IgD-negative memory B cell (primary cell): Measurements from ENCODE around the gene LOXL3. TPM values are rescaled to one million over a fixed set of nuclear protein-coding genes. Genes with fewer than 3 reads are reported as not detected.

ENCODE experiments used
- H3K27ac Mint-ChIP-seq, 3 donors: one replicate each; pipeline ENCODE4 v1.8.0; 2020 to 2022; ENCODE audit warnings: mild to moderate bottlenecking in 3 of 3, mixed read lengths in 3 of 3, moderate library complexity in 1 of 3
- H3K27me3 Mint-ChIP-seq: one replicate; pipeline ENCODE4 v1.8.0; 2021; ENCODE audit warnings: mixed read lengths
- H3K36me3 Mint-ChIP-seq: one replicate; pipeline ENCODE4 v1.8.0; 2020; ENCODE audit warnings: mild to moderate bottlenecking, mixed read lengths
- H3K4me1 Mint-ChIP-seq, 3 donors: one replicate each; pipeline ENCODE4 v1.8.0; 2020 to 2022; ENCODE audit warnings: mixed read lengths in 3 of 3, mild to moderate bottlenecking in 1 of 3
- H3K4me3 Mint-ChIP-seq, 4 donors: one replicate each; pipeline ENCODE4 v1.8.0; 2020 to 2022; ENCODE audit warnings: mild to moderate bottlenecking in 4 of 4, mixed read lengths in 4 of 4, moderate library complexity in 3 of 4
- H3K9me3 Mint-ChIP-seq, 3 donors: one replicate each; pipeline ENCODE4 v1.8.0; 2020 to 2021; ENCODE audit warnings: mixed read lengths in 3 of 3, mild to moderate bottlenecking in 1 of 3
- polyA plus RNA-seq: library from polyadenylated mRNA; unstranded; fragments of 300-500 nt; fragmentation: Illumina TruSeq; gene quantifications from one replicate; pipeline ENCODE4 v1.2.3, GENCODE V29; 2021

The LOXL3 gene
- polyA plus RNA-seq, 1 donor from 2014 or later: 0.74 TPM

- Mint-ChIP-seq H3K4me3 (no peak overlapping the region), H3K27ac (no peak overlapping the region), H3K4me1 (peaks cover 10 to 20% (median 11%) of the 10 kb centered on the region in 3 donors), H3K36me3 (no peaks in the 10 kb centered on the region), H3K9me3 (no peaks in the 10 kb centered on the region), H3K27me3 (peaks cover 2% of the 10 kb centered on the region)
Measured at GRCh38 chr2:74581463-74581862, 27.7 kb upstream of the LOXL3 start.

GRCh38 chr2:74578408-74578807 is 24.7 kb upstream of the LOXL3 start:
- Mint-ChIP-seq H3K27me3 (peaks cover 5% of the 10 kb centered on the region), H3K36me3 (no peaks in the 10 kb centered on the region), H3K27ac (no peak overlapping the region), H3K4me1 (peaks cover 17 to 26% (median 25%) of the 10 kb centered on the region in 3 donors), H3K4me3 (no peak overlapping the region), H3K9me3 (no peaks in the 10 kb centered on the region)

GRCh38 chr2:74577448-74577847 is 23.7 kb upstream of the LOXL3 start:
- Mint-ChIP-seq H3K27ac (no peak overlapping the region), H3K4me1 (peaks cover 18 to 30% (median 26%) of the 10 kb centered on the region in 3 donors), H3K4me3 (no peak overlapping the region), H3K9me3 (no peaks in the 10 kb centered on the region), H3K27me3 (peaks cover 3% of the 10 kb centered on the region), H3K36me3 (no peaks in the 10 kb centered on the region)

GRCh38 chr2:74576863-74577229 is 23.1 kb upstream of the LOXL3 start:
- Mint-ChIP-seq H3K4me3 (no peak overlapping the region), H3K27ac (no peak overlapping the region), H3K4me1 (peaks cover 21 to 34% (median 26%) of the 10 kb centered on the region in 3 donors), H3K27me3 (peaks cover 3% of the 10 kb centered on the region), H3K36me3 (no peaks in the 10 kb centered on the region), H3K9me3 (no peaks in the 10 kb centered on the region)

GRCh38 chr2:74576211-74576862 is 22.6 kb upstream of the LOXL3 start:
- Mint-ChIP-seq H3K36me3 (no peaks in the 10 kb centered on the region), H3K27me3 (peaks cover 3% of the 10 kb centered on the region), H3K4me3 (no peak overlapping the region), H3K9me3 (no peaks in the 10 kb centered on the region), H3K4me1 (peaks cover 21 to 34% (median 26%) of the 10 kb centered on the region in 3 donors), H3K27ac (no peak overlapping the region)

- Mint-ChIP-seq H3K9me3 (no peaks in the 10 kb centered on the region), H3K4me3 (no peak overlapping the region), H3K27ac (peak overlapping the region in 1 of 3 donors; percentile 17), H3K27me3 (peaks cover 3% of the 10 kb centered on the region), H3K36me3 (no peaks in the 10 kb centered on the region), H3K4me1 (peaks cover 21 to 34% (median 26%) of the 10 kb centered on the region in 3 donors)
Measured at GRCh38 chr2:74575320-74575719, 21.6 kb upstream of the LOXL3 start.

GRCh38 chr2:74573747-74574562 is 20.2 kb upstream of the LOXL3 start:
- H3K27ac Mint-ChIP-seq: peak overlapping the region; percentile 29 to 82 (median 75)
- H3K9me3 Mint-ChIP-seq: no peaks in the 10 kb centered on the region
- peaks cover 3% of the 10 kb centered on the region for H3K27me3 Mint-ChIP-seq
- H3K4me1 Mint-ChIP-seq: peaks cover 23 to 35% (median 26%) of the 10 kb centered on the region in 3 donors
- no peaks in the 10 kb centered on the region for H3K36me3 Mint-ChIP-seq
- H3K4me3 Mint-ChIP-seq: peak overlapping the region; percentile 62 to 93 (median 78)

GRCh38 chr2:74572178-74572925 is 18.6 kb upstream of the LOXL3 start:
- Mint-ChIP-seq H3K4me3 (no peak overlapping the region), H3K36me3 (no peaks in the 10 kb centered on the region), H3K4me1 (peaks cover 23 to 30% (median 30%) of the 10 kb centered on the region in 3 donors), H3K9me3 (no peaks in the 10 kb centered on the region), H3K27me3 (peaks cover 3% of the 10 kb centered on the region), H3K27ac (peak overlapping the region in 1 of 3 donors; percentile 69)

- Mint-ChIP-seq H3K4me1 (peaks cover 18 to 23% (median 18%) of the 10 kb centered on the region in 3 donors), H3K9me3 (no peaks in the 10 kb centered on the region), H3K36me3 (no peaks in the 10 kb centered on the region), H3K4me3 (no peak overlapping the region), H3K27me3 (peaks cover 3% of the 10 kb centered on the region), H3K27ac (no peak overlapping the region)
Measured at GRCh38 chr2:74571058-74571457, 17.3 kb upstream of the LOXL3 start.

- Mint-ChIP-seq H3K4me1 (peaks cover 17 to 22% (median 18%) of the 10 kb centered on the region in 3 donors), H3K9me3 (no peaks in the 10 kb centered on the region), H3K36me3 (peaks cover 1% of the 10 kb centered on the region), H3K27me3 (peaks cover 3% of the 10 kb centered on the region), H3K27ac (peak overlapping the region in 1 of 3 donors; percentile 58), H3K4me3 (peak overlapping the region in 1 of 4 donors; percentile 4)
Measured at GRCh38 chr2:74569686-74570085, 15.9 kb upstream of the LOXL3 start.

- Mint-ChIP-seq H3K4me3 (no peak overlapping the region), H3K4me1 (peaks cover 6 to 8% (median 7%) of the 10 kb centered on the region in 3 donors), H3K27ac (no peak overlapping the region), H3K9me3 (no peaks in the 10 kb centered on the region), H3K36me3 (peaks cover 3% of the 10 kb centered on the region), H3K27me3 (no peaks in the 10 kb centered on the region)
Measured at GRCh38 chr2:74567881-74568280, 14.1 kb upstream of the LOXL3 start.

- peaks cover 3% of the 10 kb centered on the region for H3K36me3 Mint-ChIP-seq
- H3K9me3 Mint-ChIP-seq: no peaks in the 10 kb centered on the region
- no peak overlapping the region for H3K4me3 Mint-ChIP-seq
- H3K4me1 Mint-ChIP-seq: peaks cover 1 to 6% (median 4%) of the 10 kb centered on the region in 3 donors
- H3K27ac Mint-ChIP-seq: no peak overlapping the region
- no peaks in the 10 kb centered on the region for H3K27me3 Mint-ChIP-seq
Measured at GRCh38 chr2:74566754-74567085, 13.0 kb upstream of the LOXL3 start.

GRCh38 chr2:74566076-74566753 is 12.5 kb upstream of the LOXL3 start:
- Mint-ChIP-seq H3K4me1 (peaks cover 1 to 6% (median 4%) of the 10 kb centered on the region in 3 donors), H3K27me3 (no peaks in the 10 kb centered on the region), H3K9me3 (no peaks in the 10 kb centered on the region), H3K36me3 (peaks cover 4% of the 10 kb centered on the region), H3K27ac (peak overlapping the region in 1 of 3 donors; percentile 29), H3K4me3 (no peak overlapping the region)

- Mint-ChIP-seq H3K4me3 (no peak overlapping the region), H3K9me3 (no peaks in the 10 kb centered on the region), H3K27me3 (peaks cover 3% of the 10 kb centered on the region), H3K27ac (no peak overlapping the region), H3K36me3 (peaks cover 5% of the 10 kb centered on the region), H3K4me1 (peaks cover 0 to 6% (median 2%) of the 10 kb centered on the region in 3 donors)
Measured at GRCh38 chr2:74564222-74564621, 10.5 kb upstream of the LOXL3 start.
